ENCODE measurements around the gene CCP110. TPM values are rescaled to one million over a fixed set of nuclear protein-coding genes. Genes with fewer than 3 reads are reported as not detected.

The CCP110 gene
- total RNA-seq, 2 donors from 2014 or later = 9.6 to 16.2 TPM

DNA sequence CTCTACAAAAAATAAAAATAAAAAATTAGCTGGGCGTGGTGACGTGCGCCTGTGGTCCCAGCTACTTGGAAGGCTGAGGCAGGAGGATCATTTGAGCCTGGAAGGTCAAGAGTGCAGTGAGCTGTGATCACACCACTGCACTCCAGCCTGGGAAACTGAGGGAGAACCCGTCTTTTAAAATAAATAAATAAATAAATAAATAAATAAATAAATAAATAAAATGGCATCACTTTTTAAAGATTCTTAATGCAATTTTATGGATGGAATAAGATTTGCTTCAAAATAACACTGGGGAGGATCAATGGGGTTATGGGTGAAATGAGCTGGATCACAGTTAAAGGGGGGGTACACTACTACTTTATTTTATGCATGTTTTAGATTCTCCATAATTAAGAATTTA, 16.8 kb upstream of the CCP110 start:
- WGBS, 2 donors = 98 to 99% methylated on average over 4 of the region's 4 CpGs
- ATAC-seq (no peak), DNase-seq (no peak)
- no peaks in the 10 kb centered on the region for H3K27me3 ChIP-seq
- H3K4me3 ChIP-seq = no peak overlapping the region
- intact Hi-C loops (cut with DNase I) = no loop called here
- H3K4me1 ChIP-seq = no peaks in the 10 kb centered on the region
- TF ChIP-seq POLR2A (IDR thresholded peaks at IDR 0.05) = no peak
- TF ChIP-seq, protein P1, sequence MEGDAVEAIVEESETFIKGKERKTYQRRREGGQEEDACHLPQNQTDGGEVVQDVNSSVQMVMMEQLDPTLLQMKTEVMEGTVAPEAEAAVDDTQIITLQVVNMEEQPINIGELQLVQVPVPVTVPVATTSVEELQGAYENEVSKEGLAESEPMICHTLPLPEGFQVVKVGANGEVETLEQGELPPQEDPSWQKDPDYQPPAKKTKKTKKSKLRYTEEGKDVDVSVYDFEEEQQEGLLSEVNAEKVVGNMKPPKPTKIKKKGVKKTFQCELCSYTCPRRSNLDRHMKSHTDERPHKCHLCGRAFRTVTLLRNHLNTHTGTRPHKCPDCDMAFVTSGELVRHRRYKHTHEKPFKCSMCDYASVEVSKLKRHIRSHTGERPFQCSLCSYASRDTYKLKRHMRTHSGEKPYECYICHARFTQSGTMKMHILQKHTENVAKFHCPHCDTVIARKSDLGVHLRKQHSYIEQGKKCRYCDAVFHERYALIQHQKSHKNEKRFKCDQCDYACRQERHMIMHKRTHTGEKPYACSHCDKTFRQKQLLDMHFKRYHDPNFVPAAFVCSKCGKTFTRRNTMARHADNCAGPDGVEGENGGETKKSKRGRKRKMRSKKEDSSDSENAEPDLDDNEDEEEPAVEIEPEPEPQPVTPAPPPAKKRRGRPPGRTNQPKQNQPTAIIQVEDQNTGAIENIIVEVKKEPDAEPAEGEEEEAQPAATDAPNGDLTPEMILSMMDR (IDR thresholded peaks at IDR 0.05) = no peak
- H3K36me3 ChIP-seq (replicated peaks in 1 of 2; ENCODE audit: insufficient read depth in 1 of 2, low read depth in 2 of 2) = peaks cover 7 to 22% of the 10 kb centered on the region in 2 donors
- H3K9me3 ChIP-seq = no peaks in the 10 kb centered on the region
- H3K27ac ChIP-seq = no peak overlapping the region

DNA sequence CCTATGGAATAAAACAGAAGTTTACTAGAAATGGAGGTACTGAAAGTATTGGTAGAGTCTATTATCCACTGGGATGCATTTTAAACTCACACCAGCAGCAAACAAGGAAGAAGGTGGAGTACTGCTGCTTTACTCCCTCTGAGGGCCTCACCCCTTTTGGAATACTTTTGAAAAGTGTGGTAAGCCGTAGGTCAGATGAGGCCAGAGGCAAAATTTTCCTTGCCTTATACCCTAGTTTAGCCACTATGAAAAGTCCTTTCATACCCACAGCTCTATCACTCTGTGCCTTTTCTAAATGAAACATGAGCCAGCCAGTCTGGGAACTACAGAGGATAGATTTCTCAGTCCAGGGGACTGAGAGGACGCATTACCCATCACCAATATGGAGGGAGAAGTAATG, 15.9 kb upstream of the CCP110 start:
- WGBS, 2 donors = 91 to 92% methylated on average over 2 of the region's 2 CpGs
- H3K36me3 ChIP-seq (replicated peaks in 1 of 2; ENCODE audit: insufficient read depth in 1 of 2, low read depth in 2 of 2) = peaks cover 5 to 21% of the 10 kb centered on the region in 2 donors
- no peaks in the 10 kb centered on the region for H3K9me3 ChIP-seq
- DNase-seq (no peak), ATAC-seq (no peak)
- H3K4me1 ChIP-seq = no peaks in the 10 kb centered on the region
- intact Hi-C loops (cut with DNase I) = no loop called here
- no peak overlapping the region for H3K4me3 ChIP-seq
- no peaks in the 10 kb centered on the region for H3K27me3 ChIP-seq
- no peak for TF ChIP-seq POLR2A (IDR thresholded peaks at IDR 0.05)
- TF ChIP-seq, protein P1 (IDR thresholded peaks at IDR 0.05) = no peak
- H3K27ac ChIP-seq = no peak overlapping the region

DNA sequence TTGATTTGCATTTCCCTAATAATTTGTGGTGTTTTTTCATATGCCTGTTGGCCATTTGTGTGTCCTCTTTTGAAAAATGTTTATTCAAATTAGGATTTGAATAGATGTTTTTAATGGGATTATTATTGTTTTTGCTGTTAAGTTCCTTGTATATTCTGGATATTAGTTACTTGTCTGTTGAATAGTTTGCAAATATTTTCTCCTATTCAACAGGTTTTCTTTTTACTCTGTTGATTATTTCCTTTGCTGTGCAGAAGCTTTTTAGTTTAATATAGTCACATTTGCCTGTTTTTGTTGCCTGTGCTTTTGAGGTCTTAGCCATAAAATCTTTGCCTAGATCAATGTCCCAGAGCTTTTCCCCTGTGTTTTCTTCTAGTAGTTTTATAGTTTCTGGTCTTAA, 11.4 kb upstream of the CCP110 start:
- intact Hi-C loops (cut with DNase I) = no loop called here
- H3K4me1 ChIP-seq = no peaks in the 10 kb centered on the region
- no peaks in the 10 kb centered on the region for H3K9me3 ChIP-seq
- H3K4me3 ChIP-seq = no peak overlapping the region
- DNase-seq = no peak
- no peak for ATAC-seq
- no peaks in the 10 kb centered on the region for H3K27me3 ChIP-seq
- H3K36me3 ChIP-seq (replicated peaks in 1 of 2; ENCODE audit: insufficient read depth in 1 of 2, low read depth in 2 of 2) = peaks cover 0 to 7% of the 10 kb centered on the region in 2 donors
- H3K27ac ChIP-seq = no peak overlapping the region
- TF ChIP-seq, protein P1 (IDR thresholded peaks at IDR 0.05) = no peak
- no peak for TF ChIP-seq POLR2A (IDR thresholded peaks at IDR 0.05)

DNA sequence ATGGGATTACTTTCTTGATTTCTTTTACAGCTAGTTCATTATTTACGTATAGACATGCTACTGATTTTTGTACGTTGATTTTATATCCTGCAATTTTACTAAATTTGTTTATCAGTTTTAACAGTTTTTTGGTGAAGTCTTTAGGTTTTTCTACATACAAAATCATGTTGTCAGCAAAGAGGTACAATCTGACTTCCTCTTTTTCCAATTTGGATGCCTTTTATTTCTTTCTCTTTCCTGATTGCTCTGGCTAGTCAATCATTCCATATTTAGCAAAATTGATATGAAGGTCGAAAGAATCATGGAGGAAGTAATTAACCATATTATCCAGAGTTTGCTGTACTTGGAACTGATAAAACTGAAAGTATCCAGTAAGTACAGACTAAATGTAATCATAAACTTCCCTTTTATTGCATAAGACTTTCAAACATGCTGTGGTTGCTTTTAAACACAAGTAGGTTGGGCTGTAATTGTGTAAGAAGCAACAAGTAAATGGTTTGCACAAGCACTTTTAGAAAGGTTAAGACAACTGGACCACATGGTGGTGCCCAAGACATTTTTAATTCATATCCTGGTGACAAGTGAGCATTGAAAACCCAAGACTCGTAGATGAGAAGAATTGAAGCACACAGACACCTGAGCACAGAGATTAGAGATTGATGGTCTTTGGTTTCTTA, 10.2 kb upstream of the CCP110 start:
- TF ChIP-seq POLR2A (IDR thresholded peaks at IDR 0.05) = no peak
- TF ChIP-seq, protein P1 (IDR thresholded peaks at IDR 0.05) = no peak
- H3K27me3 ChIP-seq = no peaks in the 10 kb centered on the region
- DNase-seq (no peak), ATAC-seq (no peak)
- no peak overlapping the region for H3K4me3 ChIP-seq
- 72 to 81% methylated on average over 4 of the region's 4 CpGs for WGBS, 2 donors
- intact Hi-C loops (cut with DNase I) = no loop called here
- peak overlapping the region in 1 of 4 donors; percentile 45 for H3K27ac ChIP-seq
- H3K4me1 ChIP-seq = no peaks in the 10 kb centered on the region
- no peaks in the 10 kb centered on the region for H3K9me3 ChIP-seq
- H3K36me3 ChIP-seq (replicated peaks in 1 of 2; ENCODE audit: insufficient read depth in 1 of 2, low read depth in 2 of 2) = peaks cover 0 to 3% of the 10 kb centered on the region in 2 donors

DNA sequence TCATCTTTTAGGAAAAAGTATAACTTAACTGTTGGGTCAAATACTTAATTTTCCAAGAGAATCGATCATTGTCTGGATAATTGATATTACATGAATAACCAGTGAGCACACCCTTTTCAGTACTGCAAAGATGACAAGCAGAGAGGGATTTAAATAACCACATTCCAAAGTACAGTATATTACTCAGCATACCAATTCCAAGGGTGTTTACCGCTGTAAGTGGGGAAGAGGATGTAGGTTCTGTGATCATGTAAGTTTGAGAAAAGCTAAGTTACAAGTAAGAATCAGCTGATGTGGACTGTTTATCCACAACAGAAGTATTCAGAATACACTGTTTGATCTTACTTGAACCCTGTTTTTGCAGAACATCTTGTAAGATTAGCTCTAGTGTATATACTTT, 8.0 kb upstream of the CCP110 start:
- no peak for DNase-seq
- WGBS, 2 donors = 79 to 89% methylated on average over 2 of the region's 2 CpGs
- no peaks in the 10 kb centered on the region for H3K36me3 ChIP-seq (replicated peaks in 1 of 2; ENCODE audit: insufficient read depth in 1 of 2, low read depth in 2 of 2)
- H3K9me3 ChIP-seq = no peaks in the 10 kb centered on the region
- ATAC-seq = no peak
- TF ChIP-seq, protein P1 (IDR thresholded peaks at IDR 0.05) = no peak
- no peak for TF ChIP-seq POLR2A (IDR thresholded peaks at IDR 0.05)
- peaks cover 11% of the 10 kb centered on the region for H3K4me1 ChIP-seq
- H3K27me3 ChIP-seq = no peaks in the 10 kb centered on the region
- no peak overlapping the region for H3K27ac ChIP-seq
- intact Hi-C loops (cut with DNase I) = no loop called here
- H3K4me3 ChIP-seq = no peak overlapping the region

Data from body of pancreas (tissue), 4 donors.